ENCODE results near the gene BOD1L1. TPM values are rescaled to one million over a fixed set of nuclear protein-coding genes. Genes with fewer than 3 reads are reported as not detected.

The BOD1L1 gene
- total and polyA plus RNA-seq, 2 of the 8 experiments (the other 6 are each of a cell fraction or from before 2014, with no cell fraction given) = 6.8 to 39.3 TPM

- H2BK120ac ChIP-seq (replicated peaks; ENCODE audit: low read depth, low read length) = no peak overlapping the region
- no peak overlapping the region for H3K4ac ChIP-seq (replicated peaks; ENCODE audit: insufficient read length, low read depth, low read length)
- no peak overlapping the region for H2AK5ac ChIP-seq (ENCODE audit: low read depth, low read length)
- H4K8ac ChIP-seq (ENCODE audit: extremely low read depth, insufficient read depth, low read length) = no peak overlapping the region
- no peak overlapping the region for H3K23ac ChIP-seq (ENCODE audit: insufficient read length)
- no peak overlapping the region for H2BK12ac ChIP-seq (ENCODE audit: low read depth, low read length)
- H3K4me1 ChIP-seq (replicated peaks in 1 of 4; ENCODE audit: control insufficient read depth in 3 of 4, insufficient read depth in 4 of 4, low read length in 3 of 4) = peaks cover 13 to 53% (median 31%) of the 10 kb centered on the region in 4 experiments
- H3K79me2 ChIP-seq (ENCODE audit: control insufficient read depth in 1 of 2, insufficient read depth in 2 of 2, low read length in 2 of 2) = no peaks in the 10 kb centered on the region
- no peak overlapping the region for H2AFZ ChIP-seq (ENCODE audit: low read length)
- peaks cover 8% of the 10 kb centered on the region for H3K23me2 ChIP-seq (ENCODE audit: low read depth, low read length)
- H4K20me1 ChIP-seq (replicated peaks in 1 of 2; ENCODE audit: control insufficient read depth in 1 of 2, insufficient read depth in 2 of 2, low read length in 2 of 2) = peaks cover 9 to 13% of the 10 kb centered on the region in 2 experiments
- H3K36me3 ChIP-seq (ENCODE audit: control insufficient read depth in 2 of 4, insufficient read depth in 4 of 4, low read length in 3 of 4) = peaks cover 0 to 9% (median 2%) of the 10 kb centered on the region in 4 experiments; a peak in 2 of 8 replicates
- no peak overlapping the region for H3K14ac ChIP-seq (ENCODE audit: insufficient read length)
- peaks cover 91 to 100% (median 98%) of the 10 kb centered on the region in 4 experiments for H3K27me3 ChIP-seq (replicated peaks in 1 of 4; ENCODE audit: control insufficient read depth in 3 of 4, extremely low read depth in 1 of 4, insufficient read depth in 3 of 4, low read length in 3 of 4)
- no peak overlapping the region for H3K4me3 ChIP-seq (ENCODE audit: extremely low read depth in 1 of 4, insufficient read depth in 2 of 4, low read depth in 3 of 4, low read length in 4 of 4)
- DNase-seq (ENCODE audit: low read depth in 1 of 2, low spot score in 2 of 2) (no peak), FAIRE-seq (no peak)
- H2BK20ac ChIP-seq (ENCODE audit: low read length) = no peak overlapping the region
- H3K18ac ChIP-seq (ENCODE audit: extremely low read depth, low read length) = no peak overlapping the region
- ChIA-PET POLR2A (ENCODE audit: partially characterized antibody) (interaction anchor here (1.5 to 5.6 kb wide), 3 partner anchors 8 to 43 kb away, joined by 6 to 37 read pairs (median 6); partner anchors contain the start of genes NKX3-2 and RAB28), CTCF (ENCODE audit: partially characterized antibody) (interaction anchor here (1.0 to 13.6 kb wide), 6 partner anchors 8 to 1224 kb away, joined by 3 to 132 read pairs (median 7); partner anchors contain the start of gene NKX3-2)
- H3K27ac ChIP-seq (ENCODE audit: low read depth, low read length) = no peak overlapping the region
- no peak overlapping the region for H4K5ac ChIP-seq (ENCODE audit: insufficient read length, low read depth, low read length)
- no peak for TF ChIP-seq SRF (IDR thresholded peaks at IDR 0.05; ENCODE audit: low read depth, low read length)
- peak; percentile 96 for TF ChIP-seq KDM1A (IDR thresholded peaks at IDR 0.05; ENCODE audit: borderline replicate concordance, low read length)
- H3K4me2 ChIP-seq (ENCODE audit: insufficient read depth in 1 of 2, low read depth in 2 of 2, low read length in 2 of 2) = no peak overlapping the region; a peak in 1 of 4 replicates
- H3K9ac ChIP-seq (replicated peaks in 1 of 4; ENCODE audit: extremely low read depth in 1 of 4, low read depth in 3 of 4, low read length in 3 of 4) = no peak overlapping the region
- 42% methylated on average over 3 of the region's 3 CpGs; no CpG with 5 or more reads in 1 of the 2 experiments for WGBS, 2 experiments (ENCODE audit: extremely low coverage in 1 of 2, insufficient coverage in 1 of 2, insufficient read length in 1 of 2, insufficient replicate concordance in 2 of 2, low coverage in 1 of 2, low lambda C conversion rate in 2 of 2, missing lambda C conversion rate in 1 of 2)
- no peak overlapping the region for H2BK15ac ChIP-seq (ENCODE audit: low read length)
- H3K79me1 ChIP-seq (ENCODE audit: low read depth, low read length) = no peaks in the 10 kb centered on the region
- no peak overlapping the region for H3K56ac ChIP-seq (replicated peaks; ENCODE audit: insufficient read length, low read depth, low read length)
- no peak overlapping the region for H4K91ac ChIP-seq (replicated peaks; ENCODE audit: insufficient read length, low read length)
- no peak overlapping the region for H2BK5ac ChIP-seq (ENCODE audit: low read depth, low read length)
- H3K9me3 ChIP-seq (ENCODE audit: insufficient read depth in 2 of 2, low read depth in 1 of 2, low read length in 1 of 2) = peaks cover 8 to 14% of the 10 kb centered on the region in 2 experiments
Observed at GRCh38 chr4:13526658-13527057, 100.9 kb downstream of the BOD1L1 start.

All from H1 (cell line).